ENCODE measurements around the gene CAPNS2.

Gene CAPNS2

DNA sequence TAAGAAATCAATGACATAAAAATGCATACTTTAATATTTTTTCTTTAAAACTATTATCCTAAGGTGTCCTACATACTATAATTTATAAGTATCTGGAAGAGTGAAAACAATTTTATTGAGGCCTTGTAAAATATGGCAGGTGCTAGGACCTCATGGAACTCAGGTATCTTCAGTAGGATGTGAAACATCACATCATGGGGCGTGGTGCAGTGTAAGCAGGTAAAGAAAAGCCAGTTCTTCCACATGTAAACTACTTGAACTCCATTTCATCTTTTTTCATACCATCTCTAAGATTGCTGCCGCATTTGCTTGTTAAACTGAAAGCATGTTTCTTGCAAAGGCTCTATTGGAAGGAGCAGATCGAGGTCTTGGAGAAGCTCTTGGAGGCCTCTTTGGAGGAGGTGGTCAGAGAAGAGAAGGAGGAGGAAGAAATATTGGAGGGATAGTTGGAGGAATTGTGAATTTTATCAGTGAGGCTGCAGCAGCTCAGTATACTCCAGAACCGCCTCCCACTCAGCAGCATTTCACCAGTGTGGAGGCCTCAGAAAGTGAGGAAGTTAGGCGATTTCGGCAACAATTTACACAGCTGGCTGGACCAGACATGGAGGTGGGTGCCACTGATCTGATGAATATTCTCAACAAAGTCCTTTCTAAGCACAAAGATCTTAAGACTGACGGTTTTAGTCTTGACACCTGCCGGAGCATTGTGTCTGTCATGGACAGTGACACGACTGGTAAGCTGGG is at the start of gene CAPNS2:
TSS of gene CAPNS2 (plus strand) at position 253 of the 744 bp plus-strand sequence. CDS start at position 326, 73 bp downstream.
- DNase-seq, result no peak

DNA sequence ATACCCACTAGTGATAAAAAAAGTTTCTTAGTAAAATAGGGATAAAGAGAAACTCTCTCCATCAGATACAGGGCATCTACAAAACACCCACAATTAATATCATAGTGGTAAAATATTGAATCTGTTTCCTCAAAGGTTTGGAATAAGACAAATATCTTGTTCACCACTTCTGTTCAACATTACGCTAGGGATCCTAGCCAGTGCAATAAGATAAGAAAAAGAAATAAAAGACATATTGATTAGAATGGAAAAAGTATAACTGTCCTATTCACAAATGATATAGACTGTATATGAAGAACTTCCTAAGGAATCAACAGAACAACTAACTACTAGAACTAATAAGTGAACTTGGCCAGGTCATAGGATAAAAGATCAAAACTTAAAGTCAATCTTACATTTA is 44.7 kb upstream of the CAPNS2 start:
- no peak for DNase-seq

DNA sequence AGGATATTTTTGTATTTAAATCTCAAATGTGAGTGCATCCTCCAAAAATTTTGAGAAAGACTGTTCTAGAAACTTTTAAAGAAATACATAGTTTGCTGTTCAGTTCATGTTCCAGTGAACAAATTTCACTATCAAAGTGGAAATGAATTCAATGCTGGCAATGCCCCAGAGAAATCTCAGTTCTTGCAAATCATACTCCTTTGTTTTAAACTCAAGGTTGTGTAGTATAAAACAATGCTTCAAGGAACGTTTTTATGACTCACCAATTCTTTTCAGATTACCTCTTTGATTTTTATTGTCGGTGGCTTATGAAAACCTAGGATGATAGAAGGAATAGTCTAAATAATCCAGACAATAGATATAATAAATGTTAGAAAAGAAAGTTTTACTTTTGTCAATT is 40.0 kb upstream of the CAPNS2 start:
- DNase-seq, result no peak

DNA sequence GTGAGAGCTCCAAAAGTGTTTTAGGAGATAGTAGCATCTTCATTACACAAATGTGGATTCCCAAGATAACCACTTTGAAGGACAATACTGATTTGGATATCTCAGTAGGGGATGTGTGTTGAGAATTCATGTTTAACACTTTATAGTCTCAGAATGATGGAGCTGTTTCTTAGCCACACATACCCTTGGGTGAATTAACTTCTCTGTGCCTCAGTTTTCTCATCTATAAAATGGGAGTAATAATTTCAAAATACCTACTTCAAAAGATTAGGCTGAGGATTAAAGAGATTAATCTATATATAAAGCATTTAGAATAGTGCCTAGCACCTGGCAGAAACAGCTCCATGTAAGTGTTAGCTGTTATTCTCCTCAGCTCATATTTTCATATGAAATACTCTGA is 38.6 kb upstream of the CAPNS2 start:
- no peak for DNase-seq

DNA sequence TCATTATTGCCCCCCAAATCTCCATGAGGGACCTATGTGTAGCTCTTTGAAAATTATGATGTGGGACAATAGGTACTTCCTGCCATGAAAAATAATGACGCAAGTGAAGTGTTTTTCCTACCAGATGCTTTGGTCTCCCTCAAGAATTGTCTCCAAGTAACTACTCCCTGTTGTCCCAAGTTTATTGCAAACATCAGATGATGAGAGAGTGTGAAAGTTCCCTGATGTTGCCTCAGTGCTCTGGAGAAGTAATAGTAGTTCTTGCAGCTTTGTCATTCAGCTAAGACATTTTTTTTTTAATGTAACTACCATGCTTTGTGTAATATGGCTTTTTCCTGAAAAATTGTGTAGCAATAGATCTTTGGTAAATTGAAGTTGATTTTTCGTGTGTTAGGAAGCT is 37.5 kb upstream of the CAPNS2 start:
- DNase-seq, result no peak

DNA sequence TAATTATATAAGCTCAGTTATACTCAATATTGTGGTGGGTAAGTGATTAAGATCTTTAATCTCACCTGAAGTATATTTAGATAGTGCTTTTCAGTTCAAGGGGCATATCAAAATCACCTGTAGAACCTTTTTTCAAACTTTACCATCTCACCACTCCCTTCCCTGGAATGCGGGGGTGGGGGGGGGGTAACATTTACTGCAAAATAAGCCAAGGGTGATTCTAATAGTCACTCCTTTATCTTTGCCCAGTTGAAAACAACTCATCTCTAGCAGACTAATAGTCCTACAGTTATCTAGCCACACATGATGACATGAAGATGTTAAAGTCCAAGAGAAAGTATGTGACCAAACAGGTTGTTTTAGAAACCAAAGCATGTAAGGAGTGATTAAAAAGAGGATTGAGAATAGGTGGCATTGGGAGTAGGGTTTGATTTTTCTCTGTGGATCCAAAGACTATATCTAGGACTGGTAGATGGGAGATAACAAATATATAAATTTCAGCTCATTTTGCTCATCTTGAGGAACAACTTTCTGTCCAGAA is 36.1 kb upstream of the CAPNS2 start:
- no peak for DNase-seq

DNA sequence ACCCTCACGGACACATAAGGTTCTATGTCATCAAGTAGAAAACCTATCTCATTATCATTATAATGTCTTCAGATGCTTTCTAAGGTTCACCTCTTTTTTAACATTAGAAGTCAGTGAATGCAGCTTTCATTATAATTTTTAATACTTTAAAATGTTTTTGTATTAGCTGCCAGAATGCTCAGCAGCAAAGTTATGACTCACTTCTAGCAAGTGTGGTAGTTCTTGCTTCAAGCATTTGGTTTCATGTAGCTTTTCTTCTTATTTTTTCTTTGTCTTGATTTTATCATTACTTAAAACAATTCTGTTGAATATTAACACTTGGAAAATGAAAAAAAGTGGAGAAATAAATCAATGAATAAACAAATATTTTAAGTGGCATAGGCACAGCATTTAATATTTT is 34.3 kb upstream of the CAPNS2 start:
- no peak for DNase-seq

DNA sequence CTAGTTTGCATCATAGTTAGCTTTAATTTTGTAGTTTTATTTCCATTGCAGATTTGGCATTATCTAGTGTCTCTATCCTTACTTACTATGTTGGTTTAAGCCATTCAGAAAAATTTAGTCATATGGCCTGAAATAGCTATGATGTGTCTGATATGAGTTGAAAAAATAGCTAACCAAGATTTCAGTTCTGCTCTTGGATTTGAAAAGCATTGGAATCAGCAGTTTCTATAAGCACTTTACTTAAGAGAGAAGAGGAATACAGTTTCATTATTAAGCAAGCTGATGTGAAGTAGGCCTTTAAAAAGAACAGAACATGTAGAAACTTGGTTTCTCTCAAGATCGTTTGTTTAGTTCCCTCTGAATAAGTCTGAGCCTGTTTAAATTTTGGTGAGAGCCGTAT is 31.7 kb upstream of the CAPNS2 start:
- DNase-seq, result no peak

DNA sequence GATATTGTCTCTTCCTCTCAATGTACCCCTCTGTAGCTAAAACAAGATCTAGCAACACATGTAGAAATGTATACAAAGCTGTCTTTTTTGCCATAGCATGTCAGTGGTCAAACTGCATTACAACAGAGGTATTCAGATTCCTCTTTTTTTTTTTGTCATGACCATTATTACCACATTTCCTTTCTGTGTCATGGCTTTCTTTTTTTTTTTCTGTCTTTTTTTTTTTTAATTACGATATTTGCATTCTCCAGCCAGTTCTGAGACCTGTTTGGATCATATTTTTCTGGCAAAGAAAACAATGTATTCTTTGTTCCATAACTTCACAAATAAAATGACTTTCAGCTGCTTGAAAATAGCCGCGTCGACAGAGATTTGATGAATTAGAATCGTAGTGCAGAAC is 27.4 kb upstream of the CAPNS2 start:
- no peak for DNase-seq

DNA sequence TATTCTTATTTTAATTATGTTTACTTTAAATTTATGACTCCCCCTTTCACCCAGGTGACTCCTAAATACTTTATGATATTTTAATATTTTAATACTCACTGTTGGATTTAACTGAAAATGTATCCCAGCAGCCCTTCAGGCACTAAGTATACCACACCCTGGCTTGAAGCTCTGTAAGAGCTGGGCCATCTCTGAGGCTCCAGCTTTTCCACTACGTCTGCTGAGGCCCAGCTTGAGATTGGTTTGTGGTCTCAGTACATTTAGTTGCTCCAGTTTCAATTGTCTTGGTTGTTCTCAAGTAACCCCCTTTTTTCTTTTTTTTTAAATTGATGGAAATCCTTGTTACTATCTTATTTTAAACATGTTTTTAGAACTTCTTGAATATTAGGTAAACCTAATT is 27.0 kb upstream of the CAPNS2 start:
- DNase-seq, result no peak

DNA sequence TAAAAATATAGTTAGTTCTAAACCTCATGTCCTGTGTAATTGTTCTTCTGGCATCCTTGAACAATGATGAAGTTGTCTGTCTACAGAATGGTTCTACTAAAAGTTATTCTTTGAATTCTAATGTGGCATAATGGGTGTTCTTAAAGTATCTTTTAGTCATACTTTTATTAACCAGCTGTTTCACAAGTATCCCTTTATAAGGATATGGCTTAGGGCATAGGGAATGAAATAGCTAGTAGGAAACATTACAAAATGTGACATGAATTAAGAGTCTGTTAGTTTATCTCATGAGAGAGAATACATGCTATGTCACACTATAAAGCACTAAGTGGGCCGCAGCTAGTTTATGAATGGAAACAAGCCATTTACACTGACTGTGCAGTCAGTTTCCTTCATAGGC is 26.3 kb upstream of the CAPNS2 start:
- no peak for DNase-seq

DNA sequence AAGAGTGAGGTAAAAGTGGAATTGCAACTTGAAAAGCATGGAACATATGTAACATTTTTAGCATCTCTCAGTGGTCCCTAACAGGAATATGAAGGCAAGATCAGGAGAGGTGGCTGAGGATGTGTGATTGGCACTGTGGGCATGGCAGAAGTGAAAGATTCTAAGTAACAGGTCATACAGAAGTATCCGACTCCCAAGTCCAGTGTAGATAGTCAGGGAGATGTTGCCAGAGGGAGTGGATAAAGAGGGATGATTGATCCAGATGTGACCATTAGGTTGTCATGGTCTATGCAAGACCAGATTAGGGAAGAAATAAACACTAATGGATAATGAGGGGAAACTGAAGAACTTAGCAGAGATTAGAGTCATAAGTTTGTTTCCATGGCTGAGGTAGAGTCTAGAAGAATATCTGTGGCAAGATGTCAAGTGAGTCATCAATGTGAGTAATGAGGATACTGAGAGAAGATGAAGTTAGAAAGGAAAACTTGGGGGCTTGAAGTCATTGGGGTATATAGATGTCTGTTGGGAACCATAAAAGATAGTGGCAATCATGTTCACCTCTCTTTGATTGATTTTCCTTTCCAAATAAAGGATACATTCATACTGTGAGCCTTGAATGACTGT is 23.9 kb upstream of the CAPNS2 start:
- no peak for DNase-seq

DNA sequence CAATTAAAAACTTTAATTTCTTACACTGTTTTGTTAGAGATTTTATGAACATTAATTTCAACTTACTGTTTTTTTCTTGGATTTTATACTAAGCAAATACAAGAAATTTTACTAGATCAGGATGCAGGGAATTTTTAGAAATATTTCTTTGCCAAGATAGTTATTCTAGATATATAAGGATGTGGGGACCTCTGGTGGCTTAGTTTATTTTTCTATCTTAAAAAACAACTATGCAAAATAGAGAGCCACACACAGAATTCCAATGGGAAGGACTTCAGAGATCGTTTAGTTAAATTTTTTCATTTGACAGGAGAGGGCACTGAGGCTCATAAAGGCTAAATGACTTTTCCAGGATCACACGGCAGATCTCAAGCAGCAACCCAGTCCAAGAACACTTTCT is 23.0 kb upstream of the CAPNS2 start:
- no peak for DNase-seq

DNA sequence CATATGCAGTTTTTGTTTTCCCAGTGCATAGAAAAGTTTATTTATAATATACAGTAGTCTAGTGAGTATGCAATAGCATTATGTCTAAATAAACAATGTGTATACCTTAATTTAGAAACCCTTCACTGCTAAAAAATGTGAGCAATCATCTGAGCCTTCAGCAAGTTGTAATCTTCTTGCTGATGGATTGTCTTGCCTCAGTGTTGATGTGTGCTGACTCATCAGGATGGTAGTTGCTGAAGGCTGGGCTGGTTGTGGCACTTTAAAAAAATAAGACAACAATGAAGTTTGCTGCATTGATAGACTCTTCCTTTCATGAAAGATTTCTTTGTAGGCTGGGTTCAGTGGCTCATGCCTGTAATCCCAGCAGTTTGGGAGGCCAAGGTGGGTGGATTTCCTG is 13.9 kb upstream of the CAPNS2 start:
- no peak for DNase-seq

DNA sequence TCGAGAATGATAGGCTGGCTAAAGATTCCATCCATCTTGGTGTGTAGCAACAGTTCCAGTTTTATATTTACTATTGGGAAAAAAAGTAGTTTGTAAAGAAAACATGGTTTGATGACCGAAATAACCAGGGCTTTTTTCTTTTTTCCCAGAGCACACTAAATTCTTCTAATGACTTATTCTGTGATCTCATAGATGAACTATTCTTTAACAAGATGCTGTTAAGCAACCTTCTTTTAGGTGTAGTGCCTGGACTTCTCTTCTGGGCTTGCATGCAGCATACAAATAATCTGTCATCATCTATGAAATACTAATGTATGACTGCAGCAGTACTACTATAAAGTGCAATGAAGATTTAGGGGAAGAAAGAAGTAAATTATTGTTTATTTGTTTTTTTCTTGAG is 11.0 kb upstream of the CAPNS2 start:
- DNase-seq, result no peak

DNA sequence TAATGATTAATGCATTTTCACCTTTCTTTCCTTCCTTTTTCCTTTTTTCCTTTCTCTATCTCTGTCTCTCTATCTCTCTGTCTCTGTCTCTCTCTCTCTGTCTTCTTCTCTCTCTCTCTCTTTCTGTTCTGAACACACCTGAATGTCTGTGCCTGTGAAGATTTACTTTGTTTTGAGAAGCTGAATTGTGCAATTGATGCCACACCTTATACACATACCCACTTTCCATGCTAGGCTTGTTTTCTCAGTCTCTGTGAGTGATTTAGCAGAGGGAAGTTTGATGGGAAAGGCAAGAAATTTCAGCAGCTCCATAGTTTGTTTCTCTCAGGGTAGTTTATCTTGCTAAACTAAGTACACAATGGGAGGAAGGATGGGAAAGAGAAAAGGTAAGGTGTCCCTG is 9.3 kb upstream of the CAPNS2 start:
- no peak for DNase-seq

DNA sequence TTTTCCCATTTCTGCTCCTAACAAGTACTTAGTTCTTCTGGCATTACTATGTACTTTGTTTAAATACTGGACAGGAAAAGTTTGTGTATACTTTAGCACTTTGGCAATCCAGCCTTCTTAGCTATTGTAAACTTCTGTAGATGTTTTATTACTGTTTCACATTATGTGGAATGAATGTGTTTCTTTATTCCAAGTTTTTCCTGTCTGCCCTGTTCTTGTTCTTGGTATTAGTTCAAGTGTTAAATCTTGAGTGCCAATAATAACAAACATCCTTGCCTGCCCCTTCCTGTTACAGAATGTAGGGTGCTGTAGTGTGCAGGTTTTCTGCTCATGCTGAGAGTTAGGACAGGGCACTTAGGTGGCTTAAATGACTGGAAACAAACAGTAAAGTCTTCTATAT is 7.3 kb upstream of the CAPNS2 start:
- no peak for DNase-seq

DNA sequence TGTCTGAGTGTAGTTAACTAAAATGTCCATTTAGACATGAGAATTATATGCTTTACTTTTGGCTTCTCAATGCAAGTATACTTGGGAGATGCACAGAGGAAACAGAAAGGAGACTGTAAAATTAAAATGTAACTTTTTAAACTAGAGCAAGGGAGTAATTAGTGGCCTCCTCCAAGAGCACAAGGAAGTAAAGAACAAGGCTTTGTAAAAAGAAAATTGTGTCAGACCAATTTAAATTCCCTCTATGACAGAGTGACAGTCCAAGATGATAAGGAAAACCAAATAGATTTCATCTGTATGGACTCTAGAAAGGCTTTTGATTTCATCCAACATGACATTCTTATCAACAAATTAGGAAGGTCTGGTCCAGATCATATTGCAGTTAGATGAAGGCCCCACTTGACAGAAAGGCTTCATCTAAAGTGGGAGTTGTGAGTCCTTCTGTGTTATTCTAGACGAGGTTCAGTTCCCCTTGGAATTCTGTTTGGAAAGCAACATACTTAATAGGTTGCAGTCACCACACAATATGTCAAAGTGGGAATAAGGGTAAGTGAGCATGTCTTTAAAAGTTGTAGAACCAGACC is 6.5 kb upstream of the CAPNS2 start:
- DNase-seq, result no peak

DNA sequence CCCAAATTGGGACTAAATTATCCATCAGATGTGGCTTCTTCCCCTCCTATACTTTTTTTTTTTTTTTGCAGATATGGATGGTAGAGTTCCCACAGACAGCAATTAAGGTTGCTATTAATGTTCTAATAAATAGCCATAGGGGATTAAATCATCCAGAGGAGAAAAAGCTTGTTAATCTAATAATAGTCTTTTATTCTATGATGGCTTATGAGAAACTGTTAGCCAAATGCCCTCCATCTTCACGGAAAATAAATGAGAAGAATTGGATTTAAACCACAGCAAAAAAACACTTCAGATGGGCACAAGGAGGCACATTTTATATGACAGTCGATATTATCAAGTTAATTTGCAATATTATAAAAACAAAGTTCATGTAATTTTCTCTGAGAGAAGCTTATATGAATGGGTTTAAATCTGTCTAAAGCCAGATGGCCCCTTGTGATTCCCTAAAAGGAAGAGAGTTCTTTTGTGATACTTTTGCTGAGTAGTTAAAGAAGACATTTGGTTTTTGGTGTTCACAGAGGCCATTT is 5.1 kb upstream of the CAPNS2 start:
- no peak for DNase-seq

DNA sequence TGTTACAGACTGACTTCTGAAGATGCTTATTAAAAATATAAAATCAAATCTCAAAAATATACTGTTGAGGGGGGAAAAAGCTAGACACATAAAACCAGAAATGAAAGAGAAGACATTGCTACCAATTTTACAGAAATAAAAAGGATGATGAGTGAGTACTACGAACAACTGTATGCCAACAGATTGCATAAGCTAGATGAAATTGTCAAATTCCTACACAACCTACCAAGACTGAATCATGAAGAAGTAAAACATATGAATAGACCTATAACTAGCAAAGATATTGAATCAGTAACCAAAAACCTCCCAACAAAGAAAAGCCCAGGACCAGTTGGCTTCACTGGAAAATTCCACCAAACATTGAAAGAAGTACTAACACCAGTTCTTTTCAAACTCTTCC is 3.5 kb upstream of the CAPNS2 start:
- no peak for DNase-seq

DNA sequence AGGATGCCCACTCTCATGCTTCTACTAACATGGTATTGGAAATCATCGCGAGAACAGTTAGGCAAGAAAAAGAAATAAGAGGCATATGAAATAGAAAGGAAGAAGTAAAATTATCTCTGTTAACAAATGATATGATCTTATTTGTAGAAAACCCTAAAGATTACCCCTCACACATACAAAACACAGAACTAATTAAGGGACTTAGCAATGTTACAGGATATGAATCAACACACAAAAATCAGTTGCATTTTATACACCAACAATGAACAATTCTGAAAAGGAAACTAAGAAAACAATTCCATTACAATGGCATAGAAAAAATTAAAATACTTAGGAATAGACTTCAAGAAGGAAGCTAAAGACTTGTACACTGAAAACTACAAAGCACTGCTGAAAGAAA is 2.7 kb upstream of the CAPNS2 start:
- no peak for DNase-seq

DNA sequence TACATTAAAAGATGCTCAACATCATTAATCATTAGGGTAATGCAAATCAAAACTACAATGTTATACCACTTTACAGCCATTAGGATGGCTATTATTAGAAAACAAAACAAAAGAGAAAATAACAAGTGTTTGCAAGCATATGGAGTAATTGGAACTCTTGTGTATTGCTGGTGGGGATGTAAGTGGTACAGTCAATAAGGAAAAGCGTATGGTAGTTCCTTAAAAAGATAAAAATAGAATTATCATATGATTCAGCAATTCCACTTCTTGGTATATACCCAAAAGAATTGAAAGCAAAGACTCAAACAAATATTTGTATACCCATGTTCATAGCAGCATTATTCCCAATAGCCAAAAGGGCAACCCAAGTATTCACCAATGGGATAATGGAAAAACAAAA is 1.4 kb upstream of the CAPNS2 start:
- DNase-seq, result no peak

DNA sequence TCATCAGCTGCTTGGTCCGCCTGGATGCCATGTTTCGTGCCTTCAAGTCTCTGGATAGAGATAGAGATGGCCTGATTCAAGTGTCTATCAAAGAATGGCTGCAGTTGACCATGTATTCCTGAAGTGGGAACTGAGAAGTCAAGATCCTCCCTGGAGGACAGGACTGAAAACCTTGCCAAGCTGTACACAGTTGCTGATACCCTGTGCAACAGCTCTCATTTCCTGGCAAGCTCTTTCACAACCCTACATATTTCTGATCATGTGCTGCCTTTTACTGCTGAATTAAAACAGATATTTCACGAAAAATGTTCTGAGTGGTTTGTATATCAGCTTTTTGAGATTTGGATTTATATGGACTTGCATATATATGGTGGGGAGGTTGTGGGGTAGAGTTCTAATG is 898 bp downstream of the CAPNS2 start:
- DNase-seq, result no peak

DNA sequence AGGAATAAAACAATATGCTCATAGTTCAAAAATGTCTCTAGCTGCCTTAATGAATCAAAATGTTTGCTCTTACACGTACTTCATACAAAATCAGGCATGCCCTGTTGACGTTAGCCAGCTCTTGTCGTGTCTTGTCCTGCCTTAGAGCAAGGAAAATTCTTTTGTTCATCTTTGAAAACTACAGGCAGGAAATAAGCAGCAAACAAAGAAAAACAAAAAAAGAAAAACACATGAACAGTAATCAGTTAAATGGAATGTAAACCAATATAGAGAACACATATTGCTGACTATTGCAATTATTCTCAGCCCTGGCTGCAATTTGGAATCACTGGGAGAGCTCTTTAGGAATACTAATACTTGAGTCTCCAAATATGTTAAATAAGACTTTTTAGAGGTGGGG is 1.7 kb downstream of the CAPNS2 start:
- no peak for DNase-seq
